Stomach (tissue), 9 donors: ENCODE measurements around the gene TRIM41. TPM values are rescaled to one million over a fixed set of nuclear protein-coding genes. Genes with fewer than 3 reads are reported as not detected.
"Not testable (repeated sequence)": the region's sequence is repeated elsewhere in the genome, so short reads cannot be mapped to it uniquely, and the experiment has no call there.

Experiments used
- DNase-seq, 2 donors: peaks; one replicate each; pipeline versions ENCODE4 v3.0.0 to v3.0.0-alpha.2; 2013 to 2019
- H3K27ac ChIP-seq, 5 donors: fragments of 200-600 bp in 4 of 5; sonication (generic) in 4 of 5; one replicate each; pipeline ENCODE4 v1.5.1; 2013 to 2019; ENCODE audit warnings: mild to moderate bottlenecking in 1 of 5, moderate library complexity in 1 of 5
- H3K27me3 ChIP-seq, 3 donors: fragments of 200-600 bp; sonication (generic); one replicate each; pipeline ENCODE4 v1.5.1; 2017 to 2019; ENCODE audit warnings: mixed run types in 1 of 3
- H3K36me3 ChIP-seq, 4 donors: fragments of 200-600 bp; sonication (generic); 1 replicate in 3 of 4; 2 replicates in 1 of 4; pipeline ENCODE4 v1.5.1; 2016 to 2019
- H3K4me1 ChIP-seq, 4 donors: fragments of 200-600 bp; sonication (generic); one replicate each; pipeline ENCODE4 v1.5.1; 2016 to 2019
- H3K4me3 ChIP-seq, 4 donors: fragments of 200-600 bp; sonication (generic) in 3 of 4; one replicate each; pipeline ENCODE4 v1.5.1; 2016 to 2019; ENCODE audit warnings: mild to moderate bottlenecking in 1 of 4
- H3K9me3 ChIP-seq, 4 donors: fragments of 200-600 bp; sonication (generic); one replicate each; pipeline ENCODE4 v1.5.1; 2016 to 2019
- CTCF ChIP-seq, 7 experiments: fragments of 450-650 bp in 4 of 7; fragments of 200-600 bp in 3 of 7; sonication (generic) in 3 of 7; IDR thresholded peaks; one replicate each; pipeline ENCODE4 v1.5.1; 2016 to 2019; ENCODE audit warnings: antibody characterized with exemption in 7 of 7, control low read depth in 2 of 7, mild to moderate bottlenecking in 1 of 7
- EP300 ChIP-seq: sonication (generic); formaldehyde crosslinking; IDR thresholded peaks from one replicate; pipeline ENCODE4 v1.6.1; 2017; ENCODE audit warnings: antibody characterized with exemption
- POLR2A ChIP-seq, 4 donors: fragments of 450-650 bp; IDR thresholded peaks; one replicate each; pipeline ENCODE4 v1.6.1; 2016; ENCODE audit warnings: antibody characterized with exemption in 4 of 4, control low read depth in 2 of 4, mild to moderate bottlenecking in 1 of 4, moderate library complexity in 1 of 4
- POLR2AphosphoS5 ChIP-seq, 3 donors: sonication (generic); formaldehyde crosslinking; IDR thresholded peaks; one replicate each; pipeline ENCODE4 v1.6.1; 2016; ENCODE audit warnings: antibody characterized with exemption in 3 of 3
- WGBS, 5 donors: extraction: QIAGEN DNeasy Blood & Tissue Kit in 3 of 5; methylation state at CpG; one replicate each; pipeline versions ENCODE4 v1.1.5 to v1.1.7; 2013 to 2018; 5-methylcytosine and 5-hydroxymethylcytosine counted together
- intact Hi-C: fragments of 100-400 bp; cut with DNase I; formaldehyde crosslinking; loops from one replicate; pipeline ENCODE4 v1.15.1; 2023; ENCODE audit warnings: low total_unique reads
- polyA plus RNA-seq, 3 donors: library from polyadenylated mRNA; stranded (reverse); fragments of 200-250 nt; gene quantifications; one replicate each; pipeline ENCODE4 v1.2.3, GENCODE V29; 2013
- total RNA-seq, 5 donors: library from RNA; depleted of rRNA; stranded (reverse); fragments of >200 nt; gene quantifications; one replicate each; pipeline versions ENCODE4 v1.1.0 to v1.2.3, GENCODE V29; 2014 to 2016
- donor health status: healthy with polysubstance abuse.
- donor health status: Bipolar disorder and iron deficiency.
- donor health status: healthy.

The TRIM41 gene
- total and polyA plus RNA-seq, 8 donors, result 2.3 to 70.4 (median 16.0) TPM

GRCh38 chr5:181273433-181273744, 50.3 kb downstream of the TRIM41 start:
- 17 to 28% (median 21%) methylated on average over 26 to 28 of the region's 28 CpGs for WGBS, 5 donors
- H3K36me3 ChIP-seq, H3K27me3 ChIP-seq, H3K4me1 ChIP-seq, intact Hi-C loops, H3K9me3 ChIP-seq: not testable (repeated sequence)
- H3K4me3 ChIP-seq, result peak overlapping the region in 3 of 4 donors; percentile 13 to 16 (median 13)
- H3K27ac ChIP-seq, result peak overlapping the region in 1 of 5 donors; percentile 29
- TF ChIP-seq CTCF (IDR thresholded peaks at IDR 0.05), result peak in 3 of 7 experiments; percentile 15 to 39 (median 21)
- DNase-seq, result peak; percentile 51 to 65

GRCh38 chr5:181280251-181280762, 57.2 kb downstream of the TRIM41 start:
- intact Hi-C loops, result no loop called here
- 85 to 92% (median 88%) methylated on average over 7 of the region's 7 CpGs for WGBS, 5 donors
- H3K27me3 ChIP-seq, result no peaks in the 10 kb centered on the region
- no peak overlapping the region for H3K4me3 ChIP-seq
- DNase-seq, result no peak
- H3K27ac ChIP-seq, result no peak overlapping the region
- H3K9me3 ChIP-seq, result no peaks in the 10 kb centered on the region
- TF ChIP-seq CTCF (IDR thresholded peaks at IDR 0.05) (no peak), POLR2A (IDR thresholded peaks at IDR 0.05) (no peak), POLR2AphosphoS5 (IDR thresholded peaks at IDR 0.05) (no peak), EP300 (no peak)
- no peaks in the 10 kb centered on the region for H3K36me3 ChIP-seq
- no peaks in the 10 kb centered on the region for H3K4me1 ChIP-seq

GRCh38 chr5:181281077-181281983, 58.2 kb downstream of the TRIM41 start:
- 86 to 93% (median 89%) methylated on average over 37 to 40 of the region's 40 CpGs for WGBS, 5 donors
- DNase-seq, result no peak
- Histone ChIP-seq H3K9me3 (no peaks in the 10 kb centered on the region), H3K36me3 (no peaks in the 10 kb centered on the region), H3K4me3 (no peak overlapping the region), H3K4me1 (no peaks in the 10 kb centered on the region), H3K27me3 (no peaks in the 10 kb centered on the region), H3K27ac (no peak overlapping the region)
- intact Hi-C loops, result no loop called here
- no peak for TF ChIP-seq CTCF (IDR thresholded peaks at IDR 0.05)
- no peak for TF ChIP-seq POLR2AphosphoS5 (IDR thresholded peaks at IDR 0.05)
- no peak for TF ChIP-seq POLR2A (IDR thresholded peaks at IDR 0.05)
- no peak for TF ChIP-seq EP300

- intact Hi-C loops, result no loop called here
These were observed 58.9 kb downstream of the TRIM41 start for GRCh38 chr5:181281984-181282316.

GRCh38 chr5:181282415-181282814, 59.3 kb downstream of the TRIM41 start:
- H3K27me3 ChIP-seq, H3K36me3 ChIP-seq, H3K9me3 ChIP-seq, H3K27ac ChIP-seq, DNase-seq, H3K4me1 ChIP-seq, H3K4me3 ChIP-seq, intact Hi-C loops: not testable (repeated sequence)
- 81 to 88% (median 85%) methylated on average over 8 to 16 of the region's 16 CpGs for WGBS, 5 donors

More at GRCh38 chr5:181281984-181282316, 58.9 kb downstream of the TRIM41 start:
- TF ChIP-seq POLR2A (IDR thresholded peaks at IDR 0.05) (no peak), EP300 (no peak), CTCF (IDR thresholded peaks at IDR 0.05) (no peak), POLR2AphosphoS5 (IDR thresholded peaks at IDR 0.05) (no peak)
- H3K9me3 ChIP-seq, result no peaks in the 10 kb centered on the region
- H3K4me1 ChIP-seq, result no peaks in the 10 kb centered on the region
- no peak overlapping the region for H3K4me3 ChIP-seq
- DNase-seq, result no peak
- H3K27me3 ChIP-seq, result no peaks in the 10 kb centered on the region
- 88 to 96% (median 90%) methylated on average over 17 to 18 of the region's 18 CpGs for WGBS, 5 donors
- H3K36me3 ChIP-seq, result no peaks in the 10 kb centered on the region
- no peak overlapping the region for H3K27ac ChIP-seq
